HEK293 (cell line): Measurements from ENCODE around the gene GUF1.

Experiments
- CTCF ChIA-PET: fragments of 350-600 bp; formaldehyde crosslinking; extraction: SDS; loops from one replicate; lab custom pipeline; 2021; ENCODE audit warnings: antibody characterized with exemption; lab: Yijun Ruan, JAX
- POLR2A ChIA-PET: fragments of 300-600 bp; formaldehyde crosslinking; extraction: SDS; loops from one replicate; lab custom pipeline; 2020; ENCODE audit warnings: antibody characterized with exemption, inconsistent platforms; lab: Yijun Ruan, JAX
- H3K27ac ChIP-seq: fragments of 200-500 bp; sonication (Bioruptor generic); 2 replicates; pipeline ENCODE4 v1.5.1; 2014; ENCODE audit warnings: low read depth, low read length, control low read depth, inconsistent platforms; ENCODE audit errors: extremely low read depth
- H3K36me3 ChIP-seq, 2 experiments: fragments of 200-500 bp in 1 of 2; sonication (Bioruptor generic) in 1 of 2; 1 replicate in 1 of 2; 2 replicates in 1 of 2; pipeline ENCODE4 v1.5.1; 2014 to 2017; ENCODE audit warnings: inconsistent platforms in 2 of 2, low read length in 2 of 2; ENCODE audit not compliant: control insufficient read depth in 2 of 2, insufficient read depth in 1 of 2
- H3K4me1 ChIP-seq: fragments of 200-500 bp; sonication (Bioruptor generic); 2 replicates; pipeline ENCODE4 v1.5.1; 2014; ENCODE audit warnings: mild to moderate bottlenecking, low read length, inconsistent platforms; ENCODE audit not compliant: control insufficient read depth, insufficient read depth
- H3K4me3 ChIP-seq: 2 replicates; pipeline ENCODE4 v1.5.1; 2011; ENCODE audit warnings: low read depth, mild to moderate bottlenecking, control low read depth, low read length, moderate library complexity
- H3K9me3 ChIP-seq: fragments of 200-500 bp; sonication (Bioruptor generic); 2 replicates; pipeline ENCODE4 v1.5.1; 2014; ENCODE audit warnings: low read depth, low read length, inconsistent platforms; ENCODE audit not compliant: control insufficient read depth, insufficient read depth
- EGR2 ChIP-seq: fragments of 450-650 bp; formaldehyde crosslinking; IDR thresholded peaks from 2 replicates; pipeline ENCODE4 v1.5.1; 2016; ENCODE audit warnings: low read depth, missing biosample characterization, missing genetic modification characterization
- GFI1B ChIP-seq: fragments of 450-650 bp; formaldehyde crosslinking; IDR thresholded peaks from 2 replicates; pipeline ENCODE4 v1.5.1; 2016; ENCODE audit warnings: missing biosample characterization, missing genetic modification characterization
- KLF17 ChIP-seq: fragments of 450-650 bp; formaldehyde crosslinking; IDR thresholded peaks from 2 replicates; pipeline ENCODE4 v1.5.1; 2016; ENCODE audit warnings: missing biosample characterization, missing genetic modification characterization
- SCRT1 ChIP-seq: fragments of 450-650 bp; formaldehyde crosslinking; IDR thresholded peaks from 2 replicates; pipeline ENCODE4 v1.5.1; 2016; ENCODE audit warnings: missing biosample characterization, missing genetic modification characterization, borderline replicate concordance
- SETDB1 ChIP-seq: IDR thresholded peaks from one replicate; pipeline ENCODE4 v1.6.1; 2017; ENCODE audit warnings: mild to moderate bottlenecking, low read length, moderate library complexity, mixed read lengths; ENCODE audit not compliant: insufficient read length
- SP3 ChIP-seq: fragments of 450-650 bp; formaldehyde crosslinking; IDR thresholded peaks from 2 replicates; pipeline ENCODE4 v1.5.1; 2016; ENCODE audit warnings: missing biosample characterization, missing genetic modification characterization
- ZFP3 ChIP-seq: fragments of 450-650 bp; formaldehyde crosslinking; IDR thresholded peaks from 2 replicates; pipeline ENCODE4 v1.5.1; 2016; ENCODE audit warnings: low read depth, missing biosample characterization, missing genetic modification characterization
- ZFP41 ChIP-seq: fragments of 450-650 bp; formaldehyde crosslinking; IDR thresholded peaks from 2 replicates; pipeline ENCODE4 v1.5.1; 2016; ENCODE audit warnings: missing biosample characterization, missing genetic modification characterization, borderline replicate concordance
- ZNF121 ChIP-seq: fragments of 450-650 bp; formaldehyde crosslinking; IDR thresholded peaks from 2 replicates; pipeline ENCODE4 v1.5.1; 2016; ENCODE audit warnings: missing biosample characterization, missing genetic modification characterization
- ZNF157 ChIP-seq: fragments of 450-650 bp; formaldehyde crosslinking; IDR thresholded peaks from 2 replicates; pipeline ENCODE4 v1.5.1; 2016; ENCODE audit warnings: missing biosample characterization, missing genetic modification characterization
- ZNF169 ChIP-seq: fragments of 450-650 bp; formaldehyde crosslinking; IDR thresholded peaks from 2 replicates; pipeline ENCODE4 v1.5.1; 2016; ENCODE audit warnings: missing biosample characterization, missing genetic modification characterization
- ZNF221 ChIP-seq: fragments of 450-650 bp; formaldehyde crosslinking; IDR thresholded peaks from 2 replicates; pipeline ENCODE4 v1.5.1; 2017; ENCODE audit warnings: missing biosample characterization, missing genetic modification characterization, borderline replicate concordance
- ZNF223 ChIP-seq: fragments of 450-650 bp; formaldehyde crosslinking; IDR thresholded peaks from 2 replicates; pipeline ENCODE4 v1.5.1; 2016; ENCODE audit warnings: missing biosample characterization, missing genetic modification characterization
- ZNF26 ChIP-seq: fragments of 450-650 bp; formaldehyde crosslinking; IDR thresholded peaks from 2 replicates; pipeline ENCODE4 v1.5.1; 2016; ENCODE audit warnings: missing biosample characterization, missing genetic modification characterization
- ZNF274 ChIP-seq, 2 experiments: fragments of 200-500 bp in 1 of 2; fragments of 450-650 bp in 1 of 2; sonication (Bioruptor generic) in 1 of 2; formaldehyde crosslinking in 1 of 2; IDR thresholded peaks; 2 replicates each; pipeline versions ENCODE4 v1.5.1 to v1.6.1; 2014 to 2016; ENCODE audit warnings: borderline replicate concordance in 1 of 2, inconsistent platforms in 1 of 2, low read length in 1 of 2, missing biosample characterization in 1 of 2, missing genetic modification characterization in 1 of 2
- ZNF350 ChIP-seq: fragments of 450-650 bp; formaldehyde crosslinking; IDR thresholded peaks from 2 replicates; pipeline ENCODE4 v1.5.0; 2017; ENCODE audit warnings: missing biosample characterization, mild to moderate bottlenecking, missing genetic modification characterization
- ZNF366 ChIP-seq: fragments of 450-650 bp; formaldehyde crosslinking; conservative IDR thresholded peaks from 2 replicates; pipeline ENCODE4 v1.5.1; 2016; ENCODE audit warnings: missing biosample characterization, missing genetic modification characterization
- ZNF48 ChIP-seq: fragments of 450-650 bp; formaldehyde crosslinking; IDR thresholded peaks from 2 replicates; pipeline ENCODE4 v1.5.1; 2016; ENCODE audit warnings: missing biosample characterization, missing genetic modification characterization
- ZNF530 ChIP-seq: fragments of 450-650 bp; formaldehyde crosslinking; IDR thresholded peaks from 2 replicates; pipeline ENCODE4 v1.5.1; 2016; ENCODE audit warnings: low read depth, missing biosample characterization, missing genetic modification characterization
- ZNF558 ChIP-seq: fragments of 450-650 bp; formaldehyde crosslinking; IDR thresholded peaks from 2 replicates; pipeline ENCODE4 v1.5.1; 2016; ENCODE audit warnings: missing biosample characterization, missing genetic modification characterization
- ZNF654 ChIP-seq: fragments of 450-650 bp; formaldehyde crosslinking; IDR thresholded peaks from 2 replicates; pipeline ENCODE4 v1.5.1; 2016; ENCODE audit warnings: low read depth, missing biosample characterization, missing genetic modification characterization
- ZNF658 ChIP-seq: fragments of 450-650 bp; formaldehyde crosslinking; IDR thresholded peaks from 2 replicates; pipeline ENCODE4; 2016; ENCODE audit warnings: missing biosample characterization, missing genetic modification characterization
- ZNF677 ChIP-seq: fragments of 450-650 bp; IDR thresholded peaks from 2 replicates; pipeline ENCODE4 v1.5.0; 2018; ENCODE audit warnings: missing biosample characterization, mild to moderate bottlenecking, missing genetic modification characterization, moderate library complexity
- ZNF707 ChIP-seq: fragments of 450-650 bp; formaldehyde crosslinking; IDR thresholded peaks from 2 replicates; pipeline ENCODE4 v1.5.1; 2016; ENCODE audit warnings: missing biosample characterization, missing genetic modification characterization
- TF ChIP-seq, protein P1 (sequence below): fragments of 450-650 bp; formaldehyde crosslinking; IDR thresholded peaks from 2 replicates; pipeline ENCODE4 v1.5.1; 2016; ENCODE audit warnings: missing biosample characterization, missing genetic modification characterization
- TF ChIP-seq, protein P2 (sequence below): fragments of 450-650 bp; formaldehyde crosslinking; IDR thresholded peaks from 2 replicates; pipeline ENCODE4 v1.5.1; 2016; ENCODE audit warnings: missing biosample characterization, missing genetic modification characterization
- TF ChIP-seq, protein P3 (sequence below): fragments of 450-650 bp; formaldehyde crosslinking; IDR thresholded peaks from 2 replicates; pipeline ENCODE4 v1.5.1; 2016; ENCODE audit warnings: missing biosample characterization, missing genetic modification characterization
- TF ChIP-seq, protein P4 (sequence below): fragments of 450-650 bp; formaldehyde crosslinking; IDR thresholded peaks from 2 replicates; pipeline ENCODE4 v1.5.1; 2016; ENCODE audit warnings: missing biosample characterization, missing genetic modification characterization

GUF1 gene

GRCh38 chr4:44663539-44664263, 14.5 kb upstream of the GUF1 start:
- POLR2A ChIA-PET, result no interaction called here
- no peak overlapping the region for H3K27ac ChIP-seq
- no peak for TF ChIP-seq ZFP3 (tag by site-specific recombination)
- TF ChIP-seq, protein P1, sequence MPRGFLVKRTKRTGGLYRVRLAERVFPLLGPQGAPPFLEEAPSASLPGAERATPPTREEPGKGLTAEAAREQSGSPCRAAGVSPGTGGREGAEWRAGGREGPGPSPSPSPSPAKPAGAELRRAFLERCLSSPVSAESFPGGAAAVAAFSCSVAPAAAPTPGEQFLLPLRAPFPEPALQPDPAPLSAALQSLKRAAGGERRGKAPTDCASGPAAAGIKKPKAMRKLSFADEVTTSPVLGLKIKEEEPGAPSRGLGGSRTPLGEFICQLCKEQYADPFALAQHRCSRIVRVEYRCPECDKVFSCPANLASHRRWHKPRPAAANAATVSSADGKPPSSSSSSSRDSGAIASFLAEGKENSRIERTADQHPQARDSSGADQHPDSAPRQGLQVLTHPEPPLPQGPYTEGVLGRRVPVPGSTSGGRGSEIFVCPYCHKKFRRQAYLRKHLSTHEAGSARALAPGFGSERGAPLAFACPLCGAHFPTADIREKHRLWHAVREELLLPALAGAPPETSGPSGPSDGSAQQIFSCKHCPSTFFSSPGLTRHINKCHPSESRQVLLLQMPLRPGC (tag by site-specific recombination), result no peak
- no peak for TF ChIP-seq ZFP41 (tag by site-specific recombination)
- TF ChIP-seq, protein P2, sequence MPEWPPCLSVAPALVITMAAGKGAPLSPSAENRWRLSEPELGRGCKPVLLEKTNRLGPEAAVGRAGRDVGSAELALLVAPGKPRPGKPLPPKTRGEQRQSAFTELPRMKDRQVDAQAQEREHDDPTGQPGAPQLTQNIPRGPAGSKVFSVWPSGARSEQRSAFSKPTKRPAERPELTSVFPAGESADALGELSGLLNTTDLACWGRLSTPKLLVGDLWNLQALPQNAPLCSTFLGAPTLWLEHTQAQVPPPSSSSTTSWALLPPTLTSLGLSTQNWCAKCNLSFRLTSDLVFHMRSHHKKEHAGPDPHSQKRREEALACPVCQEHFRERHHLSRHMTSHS (tag by site-specific recombination), result no peak
- TF ChIP-seq ZNF157 (tag by site-specific recombination), result no peak
- TF ChIP-seq ZNF677 (tag by site-specific recombination), result no peak
- no peak for TF ChIP-seq ZNF169 (tag by site-specific recombination)
- TF ChIP-seq ZNF558 (tag by site-specific recombination), result no peak
- no peak for TF ChIP-seq ZNF26 (tag by site-specific recombination)
- no peak for TF ChIP-seq ZNF221 (tag by site-specific recombination)
- TF ChIP-seq, protein P3, sequence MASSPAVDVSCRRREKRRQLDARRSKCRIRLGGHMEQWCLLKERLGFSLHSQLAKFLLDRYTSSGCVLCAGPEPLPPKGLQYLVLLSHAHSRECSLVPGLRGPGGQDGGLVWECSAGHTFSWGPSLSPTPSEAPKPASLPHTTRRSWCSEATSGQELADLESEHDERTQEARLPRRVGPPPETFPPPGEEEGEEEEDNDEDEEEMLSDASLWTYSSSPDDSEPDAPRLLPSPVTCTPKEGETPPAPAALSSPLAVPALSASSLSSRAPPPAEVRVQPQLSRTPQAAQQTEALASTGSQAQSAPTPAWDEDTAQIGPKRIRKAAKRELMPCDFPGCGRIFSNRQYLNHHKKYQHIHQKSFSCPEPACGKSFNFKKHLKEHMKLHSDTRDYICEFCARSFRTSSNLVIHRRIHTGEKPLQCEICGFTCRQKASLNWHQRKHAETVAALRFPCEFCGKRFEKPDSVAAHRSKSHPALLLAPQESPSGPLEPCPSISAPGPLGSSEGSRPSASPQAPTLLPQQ, result no peak
- no peak for TF ChIP-seq ZNF654 (tag by site-specific recombination)
- no peak for TF ChIP-seq ZNF350 (tag by site-specific recombination)
- no peak for TF ChIP-seq ZNF366 (tag by site-specific recombination)
- no peak for TF ChIP-seq SP3
- TF ChIP-seq SCRT1, result no peak
- TF ChIP-seq, all 188 proteins: peak for 0
- Histone ChIP-seq H3K9me3 (no peaks in the 10 kb centered on the region), H3K36me3 (no peaks in the 10 kb centered on the region), H3K4me1 (no peaks in the 10 kb centered on the region), H3K4me3 (no peak overlapping the region)
- CTCF ChIA-PET, result no interaction called here

GRCh38 chr4:44668526-44668925, 9.7 kb upstream of the GUF1 start:
- POLR2A ChIA-PET, result interaction anchor here (0.9 kb wide), 1 partner anchor 10 kb away, joined by 3 read pairs; the partner anchor contains the start of gene GUF1
- Histone ChIP-seq H3K27ac (no peak overlapping the region), H3K9me3 (no peaks in the 10 kb centered on the region), H3K36me3 (no peaks in the 10 kb centered on the region), H3K4me1 (no peaks in the 10 kb centered on the region), H3K4me3 (no peak overlapping the region)
- CTCF ChIA-PET, result interaction anchor here (0.6 kb wide), 1 partner anchor 40 kb away, joined by 5 read pairs; no protein-coding TSS in a partner anchor
- TF ChIP-seq, protein P4, sequence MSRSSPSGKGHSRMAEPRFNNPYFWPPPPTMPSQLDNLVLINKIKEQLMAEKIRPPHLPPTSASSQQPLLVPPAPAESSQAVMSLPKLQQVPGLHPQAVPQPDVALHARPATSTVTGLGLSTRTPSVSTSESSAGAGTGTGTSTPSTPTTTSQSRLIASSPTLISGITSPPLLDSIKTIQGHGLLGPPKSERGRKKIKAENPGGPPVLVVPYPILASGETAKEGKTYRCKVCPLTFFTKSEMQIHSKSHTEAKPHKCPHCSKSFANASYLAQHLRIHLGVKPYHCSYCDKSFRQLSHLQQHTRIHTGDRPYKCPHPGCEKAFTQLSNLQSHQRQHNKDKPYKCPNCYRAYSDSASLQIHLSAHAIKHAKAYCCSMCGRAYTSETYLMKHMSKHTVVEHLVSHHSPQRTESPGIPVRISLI (tag by site-specific recombination), result no peak
- no peak for TF ChIP-seq GFI1B (tag by site-specific recombination)
- TF ChIP-seq SETDB1, result no peak
- no peak for TF ChIP-seq ZNF223
- TF ChIP-seq ZNF558 (tag by site-specific recombination), result no peak
- no peak for TF ChIP-seq ZNF530
- TF ChIP-seq ZNF48 (tag by site-specific recombination), result no peak
- no peak for TF ChIP-seq EGR2
- no peak for TF ChIP-seq ZNF658 (tag by site-specific recombination)
- TF ChIP-seq ZNF707 (tag by site-specific recombination), result no peak
- no peak for TF ChIP-seq ZNF274 (IDR thresholded peaks at IDR 0.05; ENCODE audit: low read length)
- no peak for TF ChIP-seq ZNF274 (tag by site-specific recombination; IDR thresholded peaks at IDR 0.05; ENCODE audit: borderline replicate concordance)
- no peak for TF ChIP-seq KLF17 (tag by site-specific recombination)
- TF ChIP-seq ZNF121 (tag by site-specific recombination), result no peak
